B cell (primary cell): ENCODE results near the gene ERBB4. TPM values are rescaled to one million over a fixed set of nuclear protein-coding genes. Genes with fewer than 3 reads are reported as not detected.

Experiments used
- ATAC-seq: fragments of 200-7000 bp; cut with Tn5 transposase; one replicate; pipeline ENCODE4 v1.10.0; 2021; ENCODE audit warnings: low read depth, mild to moderate bottlenecking, moderate number of reproducible peaks, moderate library complexity
- CTCF ChIA-PET: fragments of 350-600 bp; sonication (Branson Sonifier 250); formaldehyde crosslinking; loops from one replicate; lab custom pipeline; 2021; ENCODE audit warnings: antibody characterized with exemption, inconsistent platforms; lab: Charles Lee
- POLR2A ChIA-PET: fragments of 350-600 bp; sonication (Branson Sonifier 250); formaldehyde crosslinking; loops from one replicate; lab custom pipeline; 2021; ENCODE audit warnings: antibody characterized with exemption; lab: Charles Lee
- DNase-seq: peaks from one replicate; pipeline ENCODE4 v3.0.0; 2013
- H2AFZ ChIP-seq: 2 replicates; pipeline ENCODE4 v1.6.1; 2012; ENCODE audit warnings: mild to moderate bottlenecking, low read depth, low read length; ENCODE audit not compliant: insufficient read depth, poor library complexity, severe bottlenecking
- H3K27ac ChIP-seq, 2 donors: 1 replicate in 1 of 2; 2 replicates in 1 of 2; pipeline ENCODE4 v1.5.1; 2012 to 2013; ENCODE audit warnings: low read length in 2 of 2, mild to moderate bottlenecking in 2 of 2, moderate library complexity in 1 of 2
- H3K27me3 ChIP-seq, 4 experiments: fragments of 200-600 bp in 1 of 4; sonication (generic) in 1 of 4; replicated peaks in 1 of 4; 1 replicate in 2 of 4; 2 replicates in 2 of 4; pipeline versions ENCODE4 v1.6.1 to v1.7.0; 2013 to 2016; ENCODE audit warnings: low read length in 3 of 4, mild to moderate bottlenecking in 2 of 4, mixed read lengths in 1 of 4, moderate library complexity in 1 of 4; ENCODE audit not compliant: insufficient read depth in 4 of 4, control insufficient read depth in 3 of 4; ENCODE audit errors: control extremely low read depth in 1 of 4
- H3K36me3 ChIP-seq, 2 experiments: replicated peaks in 1 of 2; 1 replicate in 1 of 2; 2 replicates in 1 of 2; pipeline versions ENCODE4 v1.6.1 to v1.7.1; 2013; ENCODE audit warnings: low read length in 1 of 2; ENCODE audit not compliant: insufficient read depth in 2 of 2, control insufficient read depth in 1 of 2; ENCODE audit errors: control extremely low read depth in 1 of 2, extremely low read depth in 1 of 2
- H3K4me1 ChIP-seq, 2 donors: fragments of 200-600 bp in 1 of 2; sonication (generic) in 1 of 2; 1 replicate in 1 of 2; 2 replicates in 1 of 2; pipeline versions ENCODE4 v1.5.1 to v1.6.1; 2013 to 2017; ENCODE audit warnings: low read length in 2 of 2; ENCODE audit not compliant: control insufficient read depth in 2 of 2, insufficient read depth in 2 of 2
- H3K4me2 ChIP-seq: replicated peaks from 2 replicates; pipeline ENCODE3; 2012; ENCODE audit warnings: mild to moderate bottlenecking, low read depth, low read length; ENCODE audit not compliant: poor library complexity, severe bottlenecking
- H3K4me3 ChIP-seq, 5 experiments: fragments of 200-600 bp in 1 of 5; sonication (generic) in 1 of 5; 1 replicate in 3 of 5; 2 replicates in 2 of 5; pipeline versions ENCODE4 v1.5.1 to v1.7.0; 2011 to 2016; ENCODE audit warnings: low read length in 4 of 5, mild to moderate bottlenecking in 4 of 5, low read depth in 2 of 5, control low read depth in 1 of 5, moderate library complexity in 1 of 5; ENCODE audit not compliant: insufficient read depth in 1 of 5; ENCODE audit errors: control extremely low read depth in 1 of 5, extremely low read depth in 1 of 5
- H3K79me2 ChIP-seq: fragments of 200-600 bp; sonication (generic); one replicate; pipeline ENCODE4 v1.6.0; 2016; ENCODE audit warnings: low read length; ENCODE audit not compliant: control insufficient read depth, insufficient read depth
- H3K9ac ChIP-seq: fragments of 200-600 bp; sonication (generic); 2 replicates; pipeline ENCODE4 v1.6.1; 2017; ENCODE audit warnings: mild to moderate bottlenecking, low read length, moderate library complexity
- H3K9me3 ChIP-seq, 3 donors: one replicate each; pipeline versions ENCODE4 v1.6.1 to v1.7.1; 2013; ENCODE audit warnings: low read length in 2 of 3; ENCODE audit not compliant: control insufficient read depth in 2 of 3, insufficient read depth in 1 of 3; ENCODE audit errors: control extremely low read depth in 1 of 3
- H4K20me1 ChIP-seq: 2 replicates; pipeline ENCODE4 v1.6.0; 2012; ENCODE audit warnings: mild to moderate bottlenecking, low read length; ENCODE audit not compliant: insufficient read depth, control insufficient read depth, poor library complexity, severe bottlenecking
- H3K27ac Mint-ChIP-seq: one replicate; pipeline ENCODE4 v1.8.0; 2021; ENCODE audit warnings: mixed read lengths
- H3K27me3 Mint-ChIP-seq: one replicate; pipeline ENCODE4 v1.8.0; 2021; ENCODE audit warnings: mixed read lengths
- H3K4me1 Mint-ChIP-seq: one replicate; pipeline ENCODE4 v1.8.0; 2021; ENCODE audit warnings: mixed read lengths
- H3K4me3 Mint-ChIP-seq: one replicate; pipeline ENCODE4 v1.8.0; 2021; ENCODE audit warnings: mixed read lengths
- H3K9me3 Mint-ChIP-seq: one replicate; pipeline ENCODE4 v1.8.0; 2022; ENCODE audit warnings: mixed read lengths; ENCODE audit not compliant: insufficient read depth
- EZH2 ChIP-seq: IDR thresholded peaks from 2 replicates; pipeline ENCODE4 v1.6.1; 2012; ENCODE audit warnings: borderline replicate concordance, low read depth, mild to moderate bottlenecking, moderate library complexity, low read length; ENCODE audit not compliant: insufficient read depth, poor library complexity, severe bottlenecking
- WGBS: methylation state at CpG from one replicate; pipeline ENCODE4 v1.1.5; 2013; ENCODE audit warnings: missing lambda C conversion rate; ENCODE audit not compliant: insufficient coverage; 5-methylcytosine and 5-hydroxymethylcytosine counted together
- intact Hi-C: fragments of 100-400 bp; cut with micrococcal nuclease; formaldehyde crosslinking; loops from one replicate; pipeline ENCODE4 v1.10.0; 2022
- polyA plus RNA-seq: library from polyadenylated mRNA; depleted of rRNA; stranded (reverse); fragments of >200 nt; gene quantifications from 2 replicates; pipeline ENCODE4 v1.2.3, GENCODE V29; 2012
- total RNA-seq, 2 donors: library from RNA; stranded (reverse); fragments of 120-200 nt in 1 of 2; gene quantifications; 1 replicate in 1 of 2; 2 replicates in 1 of 2; pipeline versions ENCODE4 v1.2.3 to v1.2.4, GENCODE V29; 2013 to 2022
- TF ChIP-seq, protein P1 (sequence below): fragments of 200-600 bp; IDR thresholded peaks from one replicate; pipeline ENCODE4 v1.8.0; 2022; ENCODE audit warnings: antibody characterized with exemption, mild to moderate bottlenecking

Gene ERBB4
- total and polyA plus RNA-seq, 2 donors (not counting 1 experiment from before 2014, with no cell fraction given): not detected

DNA sequence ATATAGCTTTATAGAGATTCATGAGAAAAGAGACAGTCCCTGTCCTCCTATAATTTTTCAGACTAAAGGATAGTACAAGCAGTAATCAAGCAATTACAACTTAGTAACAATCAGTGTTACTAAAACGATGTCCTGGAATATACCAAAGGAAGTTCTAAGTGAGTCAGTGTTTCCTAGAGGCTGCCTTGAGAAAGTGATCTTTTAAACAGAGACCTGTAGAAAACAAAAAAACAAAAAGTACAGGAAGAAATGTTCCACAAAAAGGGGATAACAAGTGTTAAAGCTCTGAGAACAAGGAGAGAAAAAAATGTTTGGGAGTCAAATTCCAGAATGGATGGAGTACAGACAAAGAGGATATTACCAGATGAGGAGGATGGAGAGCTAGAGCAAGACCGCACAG is 556.4 kb downstream of the ERBB4 start:
- Histone ChIP-seq H3K4me3 (no peak overlapping the region), H3K27ac (no peak overlapping the region), H3K9ac (no peak overlapping the region), H3K27me3 (no peaks in the 10 kb centered on the region), H3K9me3 (no peaks in the 10 kb centered on the region), H3K36me3 (no peaks in the 10 kb centered on the region), H3K4me1 (no peaks in the 10 kb centered on the region), H3K79me2 (no peaks in the 10 kb centered on the region), H2AFZ (no peak overlapping the region), H4K20me1 (no peaks in the 10 kb centered on the region), H3K4me2 (no peak overlapping the region)
- POLR2A ChIA-PET: no interaction called here
- no peaks in the 10 kb centered on the region for H3K9me3 Mint-ChIP-seq
- H3K4me3 Mint-ChIP-seq: no peak overlapping the region
- H3K27me3 Mint-ChIP-seq: no peaks in the 10 kb centered on the region
- CTCF ChIA-PET: no interaction called here
- 100% methylated on average over 1 of the region's 2 CpGs for WGBS
- no peak for ATAC-seq
- intact Hi-C loops: no loop called here
- no peaks in the 10 kb centered on the region for H3K4me1 Mint-ChIP-seq
- DNase-seq: no peak
- no peak overlapping the region for H3K27ac Mint-ChIP-seq
- TF ChIP-seq EZH2: no peak
- TF ChIP-seq, protein P1, sequence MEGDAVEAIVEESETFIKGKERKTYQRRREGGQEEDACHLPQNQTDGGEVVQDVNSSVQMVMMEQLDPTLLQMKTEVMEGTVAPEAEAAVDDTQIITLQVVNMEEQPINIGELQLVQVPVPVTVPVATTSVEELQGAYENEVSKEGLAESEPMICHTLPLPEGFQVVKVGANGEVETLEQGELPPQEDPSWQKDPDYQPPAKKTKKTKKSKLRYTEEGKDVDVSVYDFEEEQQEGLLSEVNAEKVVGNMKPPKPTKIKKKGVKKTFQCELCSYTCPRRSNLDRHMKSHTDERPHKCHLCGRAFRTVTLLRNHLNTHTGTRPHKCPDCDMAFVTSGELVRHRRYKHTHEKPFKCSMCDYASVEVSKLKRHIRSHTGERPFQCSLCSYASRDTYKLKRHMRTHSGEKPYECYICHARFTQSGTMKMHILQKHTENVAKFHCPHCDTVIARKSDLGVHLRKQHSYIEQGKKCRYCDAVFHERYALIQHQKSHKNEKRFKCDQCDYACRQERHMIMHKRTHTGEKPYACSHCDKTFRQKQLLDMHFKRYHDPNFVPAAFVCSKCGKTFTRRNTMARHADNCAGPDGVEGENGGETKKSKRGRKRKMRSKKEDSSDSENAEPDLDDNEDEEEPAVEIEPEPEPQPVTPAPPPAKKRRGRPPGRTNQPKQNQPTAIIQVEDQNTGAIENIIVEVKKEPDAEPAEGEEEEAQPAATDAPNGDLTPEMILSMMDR: no peak

DNA sequence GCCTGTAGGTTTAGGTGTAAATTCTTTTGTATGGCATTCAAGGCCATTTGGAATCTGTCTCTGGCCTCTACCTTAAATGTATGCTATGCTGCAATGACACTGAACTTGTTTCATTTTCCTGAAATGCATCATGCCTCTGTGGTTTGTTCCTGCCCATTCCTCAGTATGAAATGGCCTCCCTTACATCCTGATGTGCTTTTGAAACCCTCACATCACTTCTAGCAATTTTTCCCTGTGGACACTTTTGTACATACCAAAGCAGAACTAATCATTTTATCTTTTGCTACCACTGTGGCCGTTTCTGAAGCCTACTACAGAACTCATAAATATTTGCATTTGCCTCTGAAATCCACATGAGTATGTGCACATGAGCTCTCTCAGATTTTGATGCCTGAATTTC is 557.2 kb downstream of the ERBB4 start:
- Histone ChIP-seq H3K27me3 (no peaks in the 10 kb centered on the region), H3K36me3 (no peaks in the 10 kb centered on the region), H3K9me3 (no peaks in the 10 kb centered on the region), H2AFZ (no peak overlapping the region), H3K9ac (no peak overlapping the region), H3K4me1 (no peaks in the 10 kb centered on the region), H3K79me2 (no peaks in the 10 kb centered on the region), H4K20me1 (no peaks in the 10 kb centered on the region), H3K4me3 (no peak overlapping the region), H3K4me2 (no peak overlapping the region), H3K27ac (no peak overlapping the region)
- WGBS: 50% methylated on average over 1 of the region's 1 CpG
- ChIA-PET POLR2A (no interaction called here), CTCF (no interaction called here)
- Mint-ChIP-seq H3K27me3 (no peaks in the 10 kb centered on the region), H3K4me1 (no peaks in the 10 kb centered on the region), H3K9me3 (no peaks in the 10 kb centered on the region), H3K4me3 (no peak overlapping the region), H3K27ac (no peak overlapping the region)
- ATAC-seq (no peak), DNase-seq (no peak)
- TF ChIP-seq, protein P1: no peak
- no peak for TF ChIP-seq EZH2
- intact Hi-C loops: no loop called here
